GM10248 (cell line): Measurements from ENCODE around the gene NOP16.

Experiments
- CTCF ChIA-PET: fragments of 300-600 bp; sonication (Branson Sonifier 250); formaldehyde crosslinking; extraction: SDS; loops from one replicate; lab custom pipeline; 2021; ENCODE audit warnings: antibody characterized with exemption; lab: Yijun Ruan, JAX
- POLR2A ChIA-PET: fragments of 350-650 bp; sonication (Branson Sonifier 250); formaldehyde crosslinking; extraction: SDS; loops from one replicate; lab custom pipeline; 2020; ENCODE audit warnings: antibody characterized with exemption; lab: Yijun Ruan, JAX
- DNase-seq: peaks from one replicate; pipeline ENCODE4 v3.0.0; 2012; ENCODE audit errors: extremely low spot score
- TF ChIP-seq, protein P1 (sequence below): IDR thresholded peaks from 2 replicates; pipeline ENCODE4 v1.5.1; 2012; ENCODE audit warnings: mild to moderate bottlenecking, low read depth; ENCODE audit errors: extremely low read depth, missing control alignments, control extremely low read depth

The NOP16 gene

DNA sequence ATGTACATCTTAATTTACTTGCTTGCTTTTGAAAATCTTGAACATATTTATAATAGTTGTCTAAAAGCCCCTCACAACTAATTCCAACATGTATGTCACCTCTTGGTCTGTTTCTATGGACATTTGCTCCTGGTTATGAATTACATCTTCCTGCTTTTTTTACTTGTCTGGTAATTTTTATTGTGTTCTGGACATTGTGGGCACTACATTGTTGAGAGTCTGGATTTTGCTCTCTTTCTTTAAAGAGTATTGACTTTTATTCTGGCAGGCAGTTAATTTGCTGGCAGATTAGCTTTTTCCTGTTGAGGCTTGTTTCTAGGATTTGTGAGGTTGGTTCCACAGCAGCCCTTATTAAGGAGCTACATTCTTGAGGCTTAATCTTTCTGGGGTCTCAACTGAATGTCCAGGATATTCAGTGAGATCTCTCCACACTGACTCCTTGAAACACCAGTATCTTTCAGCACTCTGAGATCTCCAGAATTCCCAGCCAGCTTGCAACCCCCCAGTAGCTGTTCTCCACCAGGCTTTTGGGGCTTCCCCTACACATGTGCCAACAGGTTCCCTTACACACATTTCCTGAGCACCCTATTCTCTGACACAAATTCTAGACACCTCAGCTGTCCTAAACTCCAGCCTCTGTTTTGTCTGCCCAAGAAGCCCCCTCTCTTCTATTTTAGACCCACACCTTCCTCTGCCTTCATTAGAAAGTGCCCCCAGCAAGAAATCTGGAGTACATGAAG lies 54.2 kb downstream of the NOP16 start:
- TF ChIP-seq, protein P1, sequence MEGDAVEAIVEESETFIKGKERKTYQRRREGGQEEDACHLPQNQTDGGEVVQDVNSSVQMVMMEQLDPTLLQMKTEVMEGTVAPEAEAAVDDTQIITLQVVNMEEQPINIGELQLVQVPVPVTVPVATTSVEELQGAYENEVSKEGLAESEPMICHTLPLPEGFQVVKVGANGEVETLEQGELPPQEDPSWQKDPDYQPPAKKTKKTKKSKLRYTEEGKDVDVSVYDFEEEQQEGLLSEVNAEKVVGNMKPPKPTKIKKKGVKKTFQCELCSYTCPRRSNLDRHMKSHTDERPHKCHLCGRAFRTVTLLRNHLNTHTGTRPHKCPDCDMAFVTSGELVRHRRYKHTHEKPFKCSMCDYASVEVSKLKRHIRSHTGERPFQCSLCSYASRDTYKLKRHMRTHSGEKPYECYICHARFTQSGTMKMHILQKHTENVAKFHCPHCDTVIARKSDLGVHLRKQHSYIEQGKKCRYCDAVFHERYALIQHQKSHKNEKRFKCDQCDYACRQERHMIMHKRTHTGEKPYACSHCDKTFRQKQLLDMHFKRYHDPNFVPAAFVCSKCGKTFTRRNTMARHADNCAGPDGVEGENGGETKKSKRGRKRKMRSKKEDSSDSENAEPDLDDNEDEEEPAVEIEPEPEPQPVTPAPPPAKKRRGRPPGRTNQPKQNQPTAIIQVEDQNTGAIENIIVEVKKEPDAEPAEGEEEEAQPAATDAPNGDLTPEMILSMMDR: no peak
- no peak for DNase-seq
- CTCF ChIA-PET: no interaction called here
- POLR2A ChIA-PET: no interaction called here
